ENCODE results near the gene TIMM44. TPM values are rescaled to one million over a fixed set of nuclear protein-coding genes. Genes with fewer than 3 reads are reported as not detected.

Gene TIMM44
- total RNA-seq, 1 experiment from 2014 or later = 114 TPM

GRCh38 chr19:7983995-7984837, 40.8 kb upstream of the TIMM44 start:
- Histone ChIP-seq H3K79me2 (ENCODE audit: insufficient read depth, low read length) (no peaks in the 10 kb centered on the region; the same call in 1 of the 2 replicates), H3K9ac (ENCODE audit: extremely low read depth, insufficient read length, low read length) (no peak overlapping the region), H2BK20ac (ENCODE audit: low read depth, low read length, poor library complexity, severe bottlenecking) (no peak overlapping the region), H3K27ac (ENCODE audit: insufficient read length, low read depth, low read length) (no peak overlapping the region), H2BK120ac (ENCODE audit: low read depth, low read length, poor library complexity, severe bottlenecking) (no peak overlapping the region), H3K23ac (ENCODE audit: insufficient read length, low read depth, low read length) (no peak overlapping the region), H3K27me3 (ENCODE audit: insufficient read depth, low read length) (no peaks in the 10 kb centered on the region), H2BK15ac (ENCODE audit: low read depth, low read length) (no peak overlapping the region), H3K9me3 (ENCODE audit: control insufficient read depth, low read depth, low read length) (no peaks in the 10 kb centered on the region), H4K8ac (replicated peaks; ENCODE audit: insufficient read length, low read depth, low read length) (no peak overlapping the region), H3K4ac (ENCODE audit: low read depth, low read length) (no peak overlapping the region), H2BK12ac (ENCODE audit: insufficient read length, low read depth, low read length) (no peak overlapping the region), H3K79me1 (ENCODE audit: insufficient read depth, low read depth, low read length, poor library complexity, severe bottlenecking) (peaks cover 11% of the 10 kb centered on the region), H4K91ac (ENCODE audit: insufficient read length, low read depth, low read length) (no peak overlapping the region), H3K23me2 (ENCODE audit: insufficient read length, low read depth, low read length, poor library complexity, severe bottlenecking) (no peaks in the 10 kb centered on the region), H3K18ac (ENCODE audit: insufficient read length, low read depth, low read length) (no peak overlapping the region), H3T11ph (ENCODE audit: low read length) (no peak overlapping the region), H4K5ac (ENCODE audit: insufficient read length, low read depth, low read length) (no peak overlapping the region), H2AK5ac (ENCODE audit: insufficient read length, low read length) (no peak overlapping the region), H3K4me2 (ENCODE audit: insufficient read depth, insufficient read length, low read length) (no peak overlapping the region), H3K14ac (ENCODE audit: insufficient read depth, low read length) (no peak overlapping the region), H2BK5ac (ENCODE audit: insufficient read length, low read length) (no peak overlapping the region), H3K56ac (ENCODE audit: insufficient read length, low read depth, low read length) (no peak overlapping the region), H2AFZ (ENCODE audit: low read length) (no peak overlapping the region), H3K4me1 (ENCODE audit: insufficient read depth, low read length) (no peaks in the 10 kb centered on the region), H4K20me1 (ENCODE audit: control insufficient read depth, insufficient read depth, insufficient read length) (peaks cover 7% of the 10 kb centered on the region)
- H3K4me1 Mint-ChIP-seq = no peaks in the 10 kb centered on the region
- DNase-seq = no peak
- no peak overlapping the region; a peak in 1 of 5 replicates for H3K4me3 Mint-ChIP-seq
- WGBS (ENCODE audit: extremely low coverage, insufficient read length, low lambda C conversion rate) = no CpG with 5 or more reads among the region's 14 CpGs
- H3K9me3 Mint-ChIP-seq = no peaks in the 10 kb centered on the region
- H3K36me3 Mint-ChIP-seq (ENCODE audit: insufficient read depth in 1 of 3, low read depth in 3 of 3) = peaks cover 57 to 86% (median 84%) of the 10 kb centered on the region in 3 experiments
- TF ChIP-seq CTCF (conservative IDR thresholded peaks at IDR 0.05) = no peak
- no peaks in the 10 kb centered on the region for H3K27me3 Mint-ChIP-seq (ENCODE audit: low read depth)
- H3K27ac Mint-ChIP-seq = no peak overlapping the region; a peak in 3 of 7 replicates
